ENCODE measurements around the gene ODF2. TPM values are rescaled to one million over a fixed set of nuclear protein-coding genes. Genes with fewer than 3 reads are reported as not detected.

Gene ODF2
- total and polyA plus RNA-seq, 10 of the 15 experiments (the other 5 are each of a cell fraction or from before 2014, with no cell fraction given): 8.7 to 65.1 (median 38.5) TPM

- TF ChIP-seq CBX5 (IDR thresholded peaks at IDR 0.05; ENCODE audit: low read depth): no peak
- 0 out of 2 replicates have a peak, but pooled peaks have one; percentile 13 for TF ChIP-seq DPF2 (IDR thresholded peaks at IDR 0.05)
- TF ChIP-seq, protein P1, sequence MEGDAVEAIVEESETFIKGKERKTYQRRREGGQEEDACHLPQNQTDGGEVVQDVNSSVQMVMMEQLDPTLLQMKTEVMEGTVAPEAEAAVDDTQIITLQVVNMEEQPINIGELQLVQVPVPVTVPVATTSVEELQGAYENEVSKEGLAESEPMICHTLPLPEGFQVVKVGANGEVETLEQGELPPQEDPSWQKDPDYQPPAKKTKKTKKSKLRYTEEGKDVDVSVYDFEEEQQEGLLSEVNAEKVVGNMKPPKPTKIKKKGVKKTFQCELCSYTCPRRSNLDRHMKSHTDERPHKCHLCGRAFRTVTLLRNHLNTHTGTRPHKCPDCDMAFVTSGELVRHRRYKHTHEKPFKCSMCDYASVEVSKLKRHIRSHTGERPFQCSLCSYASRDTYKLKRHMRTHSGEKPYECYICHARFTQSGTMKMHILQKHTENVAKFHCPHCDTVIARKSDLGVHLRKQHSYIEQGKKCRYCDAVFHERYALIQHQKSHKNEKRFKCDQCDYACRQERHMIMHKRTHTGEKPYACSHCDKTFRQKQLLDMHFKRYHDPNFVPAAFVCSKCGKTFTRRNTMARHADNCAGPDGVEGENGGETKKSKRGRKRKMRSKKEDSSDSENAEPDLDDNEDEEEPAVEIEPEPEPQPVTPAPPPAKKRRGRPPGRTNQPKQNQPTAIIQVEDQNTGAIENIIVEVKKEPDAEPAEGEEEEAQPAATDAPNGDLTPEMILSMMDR (IDR thresholded peaks at IDR 0.05 in 2 of 3, conservative IDR thresholded peaks at IDR 0.05 in 1 of 3; ENCODE audit: control insufficient read depth in 2 of 3, extremely low read depth in 1 of 3, insufficient read depth in 1 of 3, low read depth in 3 of 3, low read length in 3 of 3): peak; percentile 86 to 96 (median 94)
- TF ChIP-seq, protein P2, sequence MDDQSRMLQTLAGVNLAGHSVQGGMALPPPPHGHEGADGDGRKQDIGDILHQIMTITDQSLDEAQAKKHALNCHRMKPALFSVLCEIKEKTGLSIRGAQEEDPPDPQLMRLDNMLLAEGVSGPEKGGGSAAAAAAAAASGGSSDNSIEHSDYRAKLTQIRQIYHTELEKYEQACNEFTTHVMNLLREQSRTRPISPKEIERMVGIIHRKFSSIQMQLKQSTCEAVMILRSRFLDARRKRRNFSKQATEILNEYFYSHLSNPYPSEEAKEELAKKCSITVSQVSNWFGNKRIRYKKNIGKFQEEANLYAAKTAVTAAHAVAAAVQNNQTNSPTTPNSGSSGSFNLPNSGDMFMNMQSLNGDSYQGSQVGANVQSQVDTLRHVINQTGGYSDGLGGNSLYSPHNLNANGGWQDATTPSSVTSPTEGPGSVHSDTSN (IDR thresholded peaks at IDR 0.05; ENCODE audit: insufficient replicate concordance, low read depth, low read length): no peak
- TF ChIP-seq ZZZ3 (IDR thresholded peaks at IDR 0.05; ENCODE audit: control insufficient read depth, insufficient read length, low read depth): no peak
- no peak for TF ChIP-seq ZNF274 (IDR thresholded peaks at IDR 0.05; ENCODE audit: insufficient read depth, insufficient read length)
- 0 out of 2 replicates have a peak, but pooled peaks have one; percentile 18 for TF ChIP-seq EED (IDR thresholded peaks at IDR 0.05; ENCODE audit: low read depth)
- peak; percentile 22; the same call in 1 of the 2 replicates for TF ChIP-seq LARP7 (IDR thresholded peaks at IDR 0.05)
- TF ChIP-seq RUNX3 (IDR thresholded peaks at IDR 0.05; ENCODE audit: low read length): peak; percentile 29; the same call in 1 of the 2 replicates
- TF ChIP-seq, protein P3, sequence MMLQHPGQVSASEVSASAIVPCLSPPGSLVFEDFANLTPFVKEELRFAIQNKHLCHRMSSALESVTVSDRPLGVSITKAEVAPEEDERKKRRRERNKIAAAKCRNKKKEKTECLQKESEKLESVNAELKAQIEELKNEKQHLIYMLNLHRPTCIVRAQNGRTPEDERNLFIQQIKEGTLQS (IDR thresholded peaks at IDR 0.05; ENCODE audit: borderline replicate concordance, extremely low read depth, low read depth, low read length): no peak
- TF ChIP-seq BCL11A (IDR thresholded peaks at IDR 0.05; ENCODE audit: low read depth, low read length): no peak
- TF ChIP-seq, protein P4, sequence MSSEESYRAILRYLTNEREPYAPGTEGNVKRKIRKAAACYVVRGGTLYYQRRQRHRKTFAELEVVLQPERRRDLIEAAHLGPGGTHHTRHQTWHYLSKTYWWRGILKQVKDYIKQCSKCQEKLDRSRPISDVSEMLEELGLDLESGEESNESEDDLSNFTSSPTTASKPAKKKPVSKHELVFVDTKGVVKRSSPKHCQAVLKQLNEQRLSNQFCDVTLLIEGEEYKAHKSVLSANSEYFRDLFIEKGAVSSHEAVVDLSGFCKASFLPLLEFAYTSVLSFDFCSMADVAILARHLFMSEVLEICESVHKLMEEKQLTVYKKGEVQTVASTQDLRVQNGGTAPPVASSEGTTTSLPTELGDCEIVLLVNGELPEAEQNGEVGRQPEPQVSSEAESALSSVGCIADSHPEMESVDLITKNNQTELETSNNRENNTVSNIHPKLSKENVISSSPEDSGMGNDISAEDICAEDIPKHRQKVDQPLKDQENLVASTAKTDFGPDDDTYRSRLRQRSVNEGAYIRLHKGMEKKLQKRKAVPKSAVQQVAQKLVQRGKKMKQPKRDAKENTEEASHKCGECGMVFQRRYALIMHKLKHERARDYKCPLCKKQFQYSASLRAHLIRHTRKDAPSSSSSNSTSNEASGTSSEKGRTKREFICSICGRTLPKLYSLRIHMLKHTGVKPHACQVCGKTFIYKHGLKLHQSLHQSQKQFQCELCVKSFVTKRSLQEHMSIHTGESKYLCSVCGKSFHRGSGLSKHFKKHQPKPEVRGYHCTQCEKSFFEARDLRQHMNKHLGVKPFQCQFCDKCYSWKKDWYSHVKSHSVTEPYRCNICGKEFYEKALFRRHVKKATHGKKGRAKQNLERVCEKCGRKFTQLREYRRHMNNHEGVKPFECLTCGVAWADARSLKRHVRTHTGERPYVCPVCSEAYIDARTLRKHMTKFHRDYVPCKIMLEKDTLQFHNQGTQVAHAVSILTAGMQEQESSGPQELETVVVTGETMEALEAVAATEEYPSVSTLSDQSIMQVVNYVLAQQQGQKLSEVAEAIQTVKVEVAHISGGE (CRISPR knock-in tag; IDR thresholded peaks at IDR 0.05): no peak
- TF ChIP-seq SMC3 (IDR thresholded peaks at IDR 0.05; ENCODE audit: borderline replicate concordance, low read length): peak; percentile 74
- TF ChIP-seq RAD21 (IDR thresholded peaks at IDR 0.05; ENCODE audit: insufficient read depth, low read depth, low read length): peak; percentile 72
- no peak for TF ChIP-seq POLR2AphosphoS5 (IDR thresholded peaks at IDR 0.05; ENCODE audit: low read length)
Measured at GRCh38 chr9:128438343-128439109, 17.3 kb upstream of the ODF2 start (continued).
